GM10847 (cell line): Measurements from ENCODE around the gene CLCA1.

Experiments used
- POLR2A ChIP-seq: IDR thresholded peaks from 2 replicates; pipeline ENCODE4 v1.6.1; 2011; ENCODE audit not compliant: insufficient read length; ENCODE audit errors: extremely low read depth

CLCA1 gene

GRCh38 chr1:86515597-86515996, 46.9 kb downstream of the CLCA1 start:
- TF ChIP-seq POLR2A, result no peak

- no peak for TF ChIP-seq POLR2A
These were observed 47.6 kb downstream of the CLCA1 start for GRCh38 chr1:86516335-86516734.

- TF ChIP-seq POLR2A, result no peak
These were observed 48.6 kb downstream of the CLCA1 start for GRCh38 chr1:86517336-86517735.

- TF ChIP-seq POLR2A, result no peak
These were observed 52.2 kb downstream of the CLCA1 start for GRCh38 chr1:86520789-86521521.

GRCh38 chr1:86521522-86521891, 52.8 kb downstream of the CLCA1 start:
- no peak for TF ChIP-seq POLR2A

GRCh38 chr1:86522240-86522639, 53.5 kb downstream of the CLCA1 start:
- no peak for TF ChIP-seq POLR2A

- TF ChIP-seq POLR2A, result no peak
These were observed 55.1 kb downstream of the CLCA1 start for GRCh38 chr1:86523670-86524354.

- no peak for TF ChIP-seq POLR2A
These were observed 58.6 kb downstream of the CLCA1 start for GRCh38 chr1:86527306-86527705.

- no peak for TF ChIP-seq POLR2A
These were observed 61.6 kb downstream of the CLCA1 start for GRCh38 chr1:86530211-86530845.

GRCh38 chr1:86537928-86538695, 69.4 kb downstream of the CLCA1 start:
- TF ChIP-seq POLR2A, result no peak

- TF ChIP-seq POLR2A, result no peak
These were observed 70.0 kb downstream of the CLCA1 start for GRCh38 chr1:86538775-86539174.

- no peak for TF ChIP-seq POLR2A
These were observed 73.1 kb downstream of the CLCA1 start for GRCh38 chr1:86541859-86542258.

- no peak for TF ChIP-seq POLR2A
These were observed 73.9 kb downstream of the CLCA1 start for GRCh38 chr1:86542631-86543030.

- TF ChIP-seq POLR2A, result no peak
These were observed 78.1 kb downstream of the CLCA1 start, which contains the start of gene CLCA4 for GRCh38 chr1:86546787-86547221. Gene CLCA4, plus strand, starts transcription at chr1:86547078. Its CDS starts 42 bp downstream, at chr1:86547120.

- no peak for TF ChIP-seq POLR2A
These were observed 80.1 kb downstream of the CLCA1 start for GRCh38 chr1:86548839-86549238.
